ENCODE results near the gene HGFAC. TPM values are rescaled to one million over a fixed set of nuclear protein-coding genes. Genes with fewer than 3 reads are reported as not detected.
A peak's percentile ranks its signal among the peaks of the same experiment; 100 is the strongest.

HGFAC gene
- total and polyA plus RNA-seq, 7 donors: 0.22 to 0.55 (median 0.36) TPM; not detected in 2

DNA sequence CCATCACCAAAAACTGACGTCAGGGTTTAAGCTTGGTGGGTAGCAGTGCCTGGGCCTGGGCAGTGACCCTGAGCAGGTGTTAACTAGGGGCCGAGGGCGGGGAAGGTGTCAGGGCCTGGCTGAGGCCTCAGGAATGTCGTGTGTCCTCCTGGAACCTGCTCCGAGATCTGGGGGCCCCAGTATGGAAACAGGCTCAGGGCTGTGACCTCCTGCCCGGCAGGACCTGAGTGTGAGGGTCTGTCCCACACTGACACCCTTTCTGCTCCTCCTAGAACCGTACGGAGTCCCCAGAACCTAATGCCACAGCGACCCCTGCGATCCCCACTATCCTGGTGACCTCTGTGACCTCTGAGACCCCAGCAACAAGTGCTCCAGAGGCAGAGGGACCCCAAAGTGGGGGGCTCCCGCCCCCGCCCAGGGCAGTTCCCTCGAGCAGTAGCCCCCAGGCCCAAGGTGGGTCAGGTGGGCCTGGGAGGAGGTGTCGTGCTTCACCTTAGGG, 741 bp downstream of the HGFAC start:
- intact Hi-C loops (cut with DNase I): loop anchor here (5.0 to 10.0 kb wide), 2 partner anchors 238 to 335 kb away; no protein-coding TSS in a partner anchor
- no peak for TF ChIP-seq POLR2AphosphoS5 (IDR thresholded peaks at IDR 0.05)
- WGBS, 2 donors: 57 to 78% methylated on average over 14 of the region's 14 CpGs

DNA sequence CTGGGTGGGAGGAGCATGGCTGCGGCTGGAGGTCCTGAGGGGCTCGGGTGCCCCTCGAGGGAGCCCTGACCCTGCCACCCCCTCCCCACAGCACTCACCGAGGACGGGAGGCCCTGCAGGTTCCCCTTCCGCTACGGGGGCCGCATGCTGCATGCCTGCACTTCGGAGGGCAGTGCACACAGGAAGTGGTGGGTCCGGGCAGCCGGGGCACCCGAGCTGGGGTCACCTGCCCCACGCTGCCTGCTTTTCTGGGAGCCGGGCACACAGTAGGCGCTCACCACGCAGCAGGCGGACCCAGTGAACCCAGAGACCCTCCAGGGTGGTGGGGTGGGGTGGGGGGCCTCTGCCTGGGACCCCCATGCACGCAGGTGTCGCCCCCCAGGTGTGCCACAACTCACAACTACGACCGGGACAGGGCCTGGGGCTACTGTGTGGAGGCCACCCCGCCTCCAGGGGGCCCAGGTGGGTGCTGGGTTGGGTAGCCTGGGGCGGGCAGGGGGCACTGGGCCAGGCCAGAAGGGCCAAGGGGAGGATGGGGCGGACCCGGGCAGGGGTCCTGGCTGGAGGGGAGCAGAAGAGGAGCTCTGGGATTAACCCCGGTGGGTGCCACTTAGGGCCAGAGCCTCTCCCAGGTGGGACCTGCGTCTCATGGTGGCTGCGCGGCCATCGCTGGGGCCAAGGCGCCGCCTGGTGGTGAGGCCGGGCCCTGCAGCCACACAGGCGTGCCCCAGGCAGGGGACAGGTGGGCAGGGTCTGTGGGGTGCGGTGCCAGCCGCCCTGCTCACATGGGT, 1.4 kb downstream of the HGFAC start:
- Histone ChIP-seq H3K27ac (no peak overlapping the region), H3K4me1 (peaks cover 0 to 6% (median 0%) of the 10 kb centered on the region in 4 donors), H3K36me3 (no peaks in the 10 kb centered on the region), H3K27me3 (peaks cover 0 to 3% (median 0%) of the 10 kb centered on the region in 3 donors), H3K9me3 (no peaks in the 10 kb centered on the region), H3K4me3 (no peak overlapping the region)
- intact Hi-C loops (cut with DNase I): loop anchor here (1.0 to 10.0 kb wide), 3 partner anchors 97 to 336 kb away; no protein-coding TSS in a partner anchor
- DNase-seq: no peak
- WGBS, 2 donors: 39 to 43% methylated on average over 36 of the region's 36 CpGs
- TF ChIP-seq, protein P1, sequence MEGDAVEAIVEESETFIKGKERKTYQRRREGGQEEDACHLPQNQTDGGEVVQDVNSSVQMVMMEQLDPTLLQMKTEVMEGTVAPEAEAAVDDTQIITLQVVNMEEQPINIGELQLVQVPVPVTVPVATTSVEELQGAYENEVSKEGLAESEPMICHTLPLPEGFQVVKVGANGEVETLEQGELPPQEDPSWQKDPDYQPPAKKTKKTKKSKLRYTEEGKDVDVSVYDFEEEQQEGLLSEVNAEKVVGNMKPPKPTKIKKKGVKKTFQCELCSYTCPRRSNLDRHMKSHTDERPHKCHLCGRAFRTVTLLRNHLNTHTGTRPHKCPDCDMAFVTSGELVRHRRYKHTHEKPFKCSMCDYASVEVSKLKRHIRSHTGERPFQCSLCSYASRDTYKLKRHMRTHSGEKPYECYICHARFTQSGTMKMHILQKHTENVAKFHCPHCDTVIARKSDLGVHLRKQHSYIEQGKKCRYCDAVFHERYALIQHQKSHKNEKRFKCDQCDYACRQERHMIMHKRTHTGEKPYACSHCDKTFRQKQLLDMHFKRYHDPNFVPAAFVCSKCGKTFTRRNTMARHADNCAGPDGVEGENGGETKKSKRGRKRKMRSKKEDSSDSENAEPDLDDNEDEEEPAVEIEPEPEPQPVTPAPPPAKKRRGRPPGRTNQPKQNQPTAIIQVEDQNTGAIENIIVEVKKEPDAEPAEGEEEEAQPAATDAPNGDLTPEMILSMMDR (IDR thresholded peaks at IDR 0.05): peak; percentile 89 to 100 (median 98)
- TF ChIP-seq POLR2A (IDR thresholded peaks at IDR 0.05) (no peak), POLR2AphosphoS5 (IDR thresholded peaks at IDR 0.05) (no peak)

More for the DNA sequence above, 741 bp downstream of the HGFAC start:
- no peaks in the 10 kb centered on the region for H3K9me3 ChIP-seq
- H3K27me3 ChIP-seq: peaks cover 0 to 3% (median 0%) of the 10 kb centered on the region in 3 donors
- H3K36me3 ChIP-seq: no peaks in the 10 kb centered on the region
- peaks cover 0 to 6% (median 0%) of the 10 kb centered on the region in 4 donors for H3K4me1 ChIP-seq
- H3K4me3 ChIP-seq: no peak overlapping the region
- H3K27ac ChIP-seq: no peak overlapping the region
- no peak for DNase-seq

DNA sequence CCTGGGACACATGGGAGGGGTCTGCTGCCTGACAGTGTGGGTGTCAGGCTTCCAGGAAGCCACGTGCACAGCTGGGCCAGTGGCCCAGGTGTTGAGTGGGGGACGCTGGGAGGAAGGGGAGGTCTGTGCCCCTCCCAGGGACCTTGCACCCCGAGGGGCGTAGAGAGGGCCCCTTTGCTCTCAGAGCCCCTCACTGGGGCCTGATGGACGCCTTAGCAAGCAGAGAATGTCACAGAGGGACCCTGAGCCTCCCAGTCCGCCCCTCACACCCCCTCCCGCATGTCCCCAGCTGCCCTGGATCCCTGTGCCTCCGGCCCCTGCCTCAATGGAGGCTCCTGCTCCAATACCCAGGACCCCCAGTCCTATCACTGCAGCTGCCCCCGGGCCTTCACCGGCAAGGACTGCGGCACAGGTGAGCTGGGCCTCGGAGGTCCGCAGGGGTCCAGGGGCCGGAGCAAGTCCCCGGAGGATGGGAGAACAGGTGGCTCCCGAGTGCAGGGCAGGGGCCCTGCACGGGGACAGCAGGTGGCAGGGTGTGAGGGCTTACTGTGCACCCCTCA, 2.1 kb downstream of the HGFAC start:
- TF ChIP-seq POLR2A (IDR thresholded peaks at IDR 0.05) (no peak), POLR2AphosphoS5 (IDR thresholded peaks at IDR 0.05) (no peak), EP300 (IDR thresholded peaks at IDR 0.05) (no peak)
- TF ChIP-seq, protein P1 (IDR thresholded peaks at IDR 0.05): peak in 1 of 4 experiments; percentile 23
- Histone ChIP-seq H3K36me3 (no peaks in the 10 kb centered on the region), H3K9me3 (no peaks in the 10 kb centered on the region), H3K27me3 (peaks cover 0 to 3% (median 0%) of the 10 kb centered on the region in 3 donors), H3K27ac (no peak overlapping the region), H3K4me1 (peaks cover 0 to 6% (median 0%) of the 10 kb centered on the region in 4 donors), H3K4me3 (no peak overlapping the region)
- intact Hi-C loops (cut with DNase I): loop anchor here (1.0 to 10.0 kb wide), 3 partner anchors 98 to 337 kb away; no protein-coding TSS in a partner anchor
- WGBS, 2 donors: 48 to 67% methylated on average over 17 of the region's 17 CpGs
- no peak for DNase-seq

DNA sequence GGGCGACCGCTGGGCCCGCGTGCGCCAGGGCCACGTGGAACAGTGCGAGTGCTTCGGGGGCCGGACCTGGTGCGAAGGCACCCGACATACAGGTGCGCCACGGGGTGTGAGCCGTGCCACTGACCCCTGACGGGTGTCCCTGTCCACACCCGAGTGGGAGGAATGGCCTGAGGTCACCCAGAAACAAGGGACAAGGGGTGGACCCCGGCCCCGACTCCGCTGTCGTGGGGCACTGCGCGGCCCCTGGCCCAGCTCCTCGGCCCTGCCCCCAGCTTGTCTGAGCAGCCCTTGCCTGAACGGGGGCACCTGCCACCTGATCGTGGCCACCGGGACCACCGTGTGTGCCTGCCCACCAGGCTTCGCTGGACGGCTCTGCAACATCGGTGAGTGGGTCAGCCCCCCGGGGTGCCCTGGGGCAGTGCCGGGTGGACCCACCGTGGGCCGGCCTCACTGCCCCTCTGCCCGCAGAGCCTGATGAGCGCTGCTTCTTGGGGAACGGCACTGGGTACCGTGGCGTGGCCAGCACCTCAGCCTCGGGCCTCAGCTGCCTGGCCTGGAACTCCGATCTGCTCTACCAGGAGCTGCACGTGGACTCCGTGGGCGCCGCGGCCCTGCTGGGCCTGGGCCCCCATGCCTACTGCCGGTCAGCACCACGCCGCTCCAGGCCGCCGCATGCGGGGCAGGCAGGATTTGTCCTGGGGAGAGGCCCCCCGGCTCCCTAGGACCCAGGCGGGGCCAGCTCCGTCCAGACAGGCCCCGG, 2.8 kb downstream of the HGFAC start:
- DNase-seq: no peak
- intact Hi-C loops (cut with DNase I): loop anchor here (5.0 to 10.0 kb wide), 2 partner anchors 240 to 337 kb away; no protein-coding TSS in a partner anchor
- Histone ChIP-seq H3K27ac (no peak overlapping the region), H3K27me3 (peaks cover 0 to 3% (median 0%) of the 10 kb centered on the region in 3 donors), H3K4me3 (no peak overlapping the region), H3K36me3 (no peaks in the 10 kb centered on the region), H3K9me3 (no peaks in the 10 kb centered on the region), H3K4me1 (peaks cover 0 to 6% (median 0%) of the 10 kb centered on the region in 4 donors)
- TF ChIP-seq, protein P1 (IDR thresholded peaks at IDR 0.05): no peak
- TF ChIP-seq POLR2AphosphoS5 (IDR thresholded peaks at IDR 0.05): no peak
- no peak for TF ChIP-seq POLR2A (IDR thresholded peaks at IDR 0.05)
- TF ChIP-seq EP300 (IDR thresholded peaks at IDR 0.05): no peak
- WGBS, 2 donors: 78 to 91% methylated on average over 56 of the region's 56 CpGs

All from sigmoid colon (tissue), 7 donors.